Gastroesophageal sphincter (tissue), 4 donors: ENCODE results near the gene CSTB. TPM values are rescaled to one million over a fixed set of nuclear protein-coding genes. Genes with fewer than 3 reads are reported as not detected.

Experiments
- ATAC-seq: fragments of 150-250 bp; one replicate; pipeline ENCODE4 v1.9.1; 2016; ENCODE audit warnings: mild to moderate bottlenecking, moderate library complexity
- H3K27ac ChIP-seq, 4 donors: fragments of 200-600 bp; sonication (generic) in 3 of 4; 1 replicate in 3 of 4; 2 replicates in 1 of 4; pipeline ENCODE4 v1.5.1; 2016 to 2019
- H3K27me3 ChIP-seq: fragments of 200-600 bp; sonication (generic); one replicate; pipeline ENCODE4 v1.5.1; 2019
- H3K36me3 ChIP-seq, 2 donors: fragments of 200-600 bp; sonication (generic); one replicate each; pipeline ENCODE4 v1.5.1; 2019; ENCODE audit warnings: control low read depth in 1 of 2
- H3K4me1 ChIP-seq, 3 donors: fragments of 200-600 bp; sonication (generic); 1 replicate in 2 of 3; 2 replicates in 1 of 3; pipeline ENCODE4 v1.5.1; 2016 to 2019; ENCODE audit warnings: control low read depth in 2 of 3
- H3K4me3 ChIP-seq, 2 donors: fragments of 200-600 bp; sonication (generic); one replicate each; pipeline ENCODE4 v1.5.1; 2019; ENCODE audit warnings: mild to moderate bottlenecking in 1 of 2, moderate library complexity in 1 of 2
- H3K9me3 ChIP-seq, 3 donors: fragments of 200-600 bp; sonication (generic); one replicate each; pipeline ENCODE4 v1.5.1; 2017 to 2019; ENCODE audit warnings: control low read depth in 2 of 3
- CTCF ChIP-seq, 4 experiments: fragments of 200-600 bp in 2 of 4; fragments of 450-650 bp in 2 of 4; sonication (generic) in 1 of 4; IDR thresholded peaks; one replicate each; pipeline ENCODE4 v1.5.1; 2017 to 2019; ENCODE audit warnings: antibody characterized with exemption in 4 of 4, mild to moderate bottlenecking in 2 of 4, moderate library complexity in 2 of 4
- EP300 ChIP-seq: sonication (generic); formaldehyde crosslinking; IDR thresholded peaks from one replicate; pipeline ENCODE4 v1.6.1; 2017; ENCODE audit warnings: antibody characterized with exemption, mild to moderate bottlenecking
- POLR2A ChIP-seq, 2 donors: fragments of 450-650 bp; IDR thresholded peaks; one replicate each; pipeline ENCODE4 v1.6.1; 2017; ENCODE audit warnings: antibody characterized with exemption in 2 of 2, mild to moderate bottlenecking in 2 of 2, moderate library complexity in 1 of 2
- POLR2AphosphoS5 ChIP-seq: sonication (generic); formaldehyde crosslinking; IDR thresholded peaks from one replicate; pipeline ENCODE4 v1.6.1; 2017; ENCODE audit warnings: antibody characterized with exemption
- WGBS, 2 donors: methylation state at CpG; one replicate each; pipeline ENCODE4 v1.1.5; 2018; ENCODE audit warnings: low coverage in 1 of 2; 5-methylcytosine and 5-hydroxymethylcytosine counted together
- total RNA-seq, 4 donors: library from RNA; depleted of rRNA; stranded (reverse); fragments of >200 nt; gene quantifications; one replicate each; pipeline ENCODE4 v1.1.0, GENCODE V29; 2016

Gene CSTB
- total RNA-seq, 4 donors from 2014 or later: 8.9 to 22.2 (median 10.1) TPM

- Histone ChIP-seq H3K4me1 (peaks cover 0 to 23% (median 6%) of the 10 kb centered on the region in 3 donors), H3K27me3 (no peaks in the 10 kb centered on the region), H3K36me3 (peaks cover 0 to 68% of the 10 kb centered on the region in 2 donors), H3K27ac (peak overlapping the region; percentile 10 to 81 (median 76)), H3K9me3 (no peaks in the 10 kb centered on the region), H3K4me3 (peak overlapping the region in 1 of 2 donors; percentile 38)
- 41 to 50% methylated on average over 6 to 8 of the region's 10 CpGs for WGBS, 2 donors
- peak; percentile 28 for ATAC-seq
- TF ChIP-seq CTCF (IDR thresholded peaks at IDR 0.05) (no peak), POLR2AphosphoS5 (no peak), POLR2A (IDR thresholded peaks at IDR 0.05) (no peak), EP300 (no peak)
These were observed 17.3 kb downstream of the CSTB start for GRCh38 chr21:43758811-43759210.

- Histone ChIP-seq H3K36me3 (peaks cover 0 to 72% of the 10 kb centered on the region in 2 donors), H3K4me3 (peak overlapping the region in 1 of 2 donors; percentile 38), H3K27me3 (no peaks in the 10 kb centered on the region), H3K4me1 (peaks cover 0 to 23% (median 6%) of the 10 kb centered on the region in 3 donors), H3K9me3 (no peaks in the 10 kb centered on the region), H3K27ac (peak overlapping the region; percentile 10 to 81 (median 76))
- TF ChIP-seq POLR2AphosphoS5 (no peak), CTCF (IDR thresholded peaks at IDR 0.05) (peak in 1 of 4 experiments; percentile 4)
- peak; percentile 81 for ATAC-seq
- WGBS, 2 donors: 28 to 49% methylated on average over 7 to 8 of the region's 18 CpGs
These were observed 17.9 kb downstream of the CSTB start for GRCh38 chr21:43758111-43758641.

- Histone ChIP-seq H3K27me3 (no peaks in the 10 kb centered on the region), H3K9me3 (no peaks in the 10 kb centered on the region), H3K4me1 (peaks cover 0 to 23% (median 6%) of the 10 kb centered on the region in 3 donors), H3K4me3 (peak overlapping the region in 1 of 2 donors; percentile 38), H3K27ac (peak overlapping the region; percentile 10 to 81 (median 76)), H3K36me3 (peaks cover 0 to 72% of the 10 kb centered on the region in 2 donors)
- WGBS, 2 donors: 60 to 67% methylated on average over 1 of the region's 16 CpGs
- TF ChIP-seq CTCF (IDR thresholded peaks at IDR 0.05) (no peak), POLR2AphosphoS5 (no peak), EP300 (no peak)
- ATAC-seq: no peak
These were observed 18.5 kb downstream of the CSTB start for GRCh38 chr21:43757601-43758000.

- no peaks in the 10 kb centered on the region for H3K9me3 ChIP-seq
- H3K4me1 ChIP-seq: peaks cover 0 to 23% (median 6%) of the 10 kb centered on the region in 3 donors
- no peaks in the 10 kb centered on the region for H3K27me3 ChIP-seq
- TF ChIP-seq CTCF (IDR thresholded peaks at IDR 0.05) (no peak), POLR2A (IDR thresholded peaks at IDR 0.05) (no peak), EP300 (no peak), POLR2AphosphoS5 (no peak)
- peaks cover 0 to 77% of the 10 kb centered on the region in 2 donors for H3K36me3 ChIP-seq
- no peak overlapping the region for H3K27ac ChIP-seq
- WGBS, 2 donors: 70 to 92% methylated on average over 4 to 8 of the region's 37 CpGs
- no peak for ATAC-seq
- no peak overlapping the region for H3K4me3 ChIP-seq
These were observed 20.1 kb downstream of the CSTB start for GRCh38 chr21:43755820-43756594.
